NCI-H345 treated with DMSO at 0.1 percent for 48 hours (cell line): ENCODE data around the gene FTL.

ENCODE experiments used
- DNase-seq: peaks from one replicate; lab custom pipeline; 2025; ENCODE audit not compliant: unreplicated experiment; lab: John Stamatoyannopoulos, UW

The FTL gene

GRCh38 chr19:48965806-48966540, 864 bp downstream of the FTL start:
- DNase-seq = peak; percentile 65

- DNase-seq = no peak
Measured at GRCh38 chr19:48966541-48967345, 1.6 kb downstream of the FTL start.

GRCh38 chr19:48967346-48968178, 2.5 kb downstream of the FTL start:
- no peak for DNase-seq

GRCh38 chr19:48968179-48968661, 3.1 kb downstream of the FTL start:
- DNase-seq = no peak

- DNase-seq = no peak
Measured at GRCh38 chr19:48968813-48969218, 3.7 kb downstream of the FTL start.

- DNase-seq = no peak
Measured at GRCh38 chr19:48969276-48970138, 4.4 kb downstream of the FTL start.

GRCh38 chr19:48970139-48970766, 5.1 kb downstream of the FTL start:
- DNase-seq = no peak

GRCh38 chr19:48970923-48971395, 5.8 kb downstream of the FTL start:
- peak; percentile 13 for DNase-seq

GRCh38 chr19:48975947-48976847, 11.1 kb downstream of the FTL start:
- no peak for DNase-seq

- DNase-seq = no peak
Measured at GRCh38 chr19:48977061-48977460, 12.0 kb downstream of the FTL start.

- no peak for DNase-seq
Measured at GRCh38 chr19:48982280-48982679, 17.2 kb downstream of the FTL start.

- no peak for DNase-seq
Measured at GRCh38 chr19:48985711-48986110, 20.6 kb downstream of the FTL start.

- DNase-seq = no peak
Measured at GRCh38 chr19:48986211-48986610, 21.1 kb downstream of the FTL start.

GRCh38 chr19:48987323-48987722, 22.2 kb downstream of the FTL start:
- DNase-seq = no peak

- DNase-seq = no peak
Measured at GRCh38 chr19:48988286-48988685, 23.2 kb downstream of the FTL start.

GRCh38 chr19:48988860-48989259, 23.8 kb downstream of the FTL start:
- no peak for DNase-seq

GRCh38 chr19:48989701-48990291, 24.7 kb downstream of the FTL start:
- no peak for DNase-seq

GRCh38 chr19:48990400-48990799, 25.3 kb downstream of the FTL start:
- no peak for DNase-seq
